ENCODE measurements around the gene FHIP1A.

GRCh38 chr4:151455212-151455611 is 46.2 kb downstream of the FHIP1A start:
- TF ChIP-seq CTCF (IDR thresholded peaks at IDR 0.05) (no peak), SIN3A (IDR thresholded peaks at IDR 0.05; ENCODE audit: borderline replicate concordance, insufficient read depth, low read depth, low read length) (no peak), POLR2AphosphoS5 (IDR thresholded peaks at IDR 0.05; ENCODE audit: low read depth, low read length) (no peak), TCF7L2 (IDR thresholded peaks at IDR 0.05; ENCODE audit: low read depth, low read length) (no peak), REST (IDR thresholded peaks at IDR 0.05; ENCODE audit: insufficient read depth in 1 of 2, low read depth in 2 of 2, low read length in 1 of 2) (no peak)

Measured in Panc1 (cell line).